ENCODE measurements around the gene PM20D1.

Gene PM20D1

DNA sequence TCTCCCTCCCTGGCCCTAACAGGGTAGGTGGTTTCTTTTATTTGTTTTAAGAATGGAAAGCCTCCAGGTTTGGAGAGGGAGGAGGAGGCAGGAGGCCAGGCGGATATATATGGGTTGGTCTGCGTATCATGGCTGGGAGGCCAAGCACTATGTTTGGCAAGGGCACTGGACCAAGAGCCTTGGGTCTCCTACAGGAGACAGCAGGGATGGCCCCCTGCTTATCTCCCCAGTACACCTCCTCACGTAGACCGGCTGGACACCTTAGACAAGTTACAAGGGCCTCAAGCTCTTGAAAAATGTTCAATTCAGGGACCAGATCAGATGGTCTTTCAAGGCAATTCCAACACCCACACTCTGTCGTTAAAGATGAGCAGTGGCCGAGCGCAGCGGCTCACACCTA lies 47.9 kb downstream of the PM20D1 start:
- no peak for DNase-seq

DNA sequence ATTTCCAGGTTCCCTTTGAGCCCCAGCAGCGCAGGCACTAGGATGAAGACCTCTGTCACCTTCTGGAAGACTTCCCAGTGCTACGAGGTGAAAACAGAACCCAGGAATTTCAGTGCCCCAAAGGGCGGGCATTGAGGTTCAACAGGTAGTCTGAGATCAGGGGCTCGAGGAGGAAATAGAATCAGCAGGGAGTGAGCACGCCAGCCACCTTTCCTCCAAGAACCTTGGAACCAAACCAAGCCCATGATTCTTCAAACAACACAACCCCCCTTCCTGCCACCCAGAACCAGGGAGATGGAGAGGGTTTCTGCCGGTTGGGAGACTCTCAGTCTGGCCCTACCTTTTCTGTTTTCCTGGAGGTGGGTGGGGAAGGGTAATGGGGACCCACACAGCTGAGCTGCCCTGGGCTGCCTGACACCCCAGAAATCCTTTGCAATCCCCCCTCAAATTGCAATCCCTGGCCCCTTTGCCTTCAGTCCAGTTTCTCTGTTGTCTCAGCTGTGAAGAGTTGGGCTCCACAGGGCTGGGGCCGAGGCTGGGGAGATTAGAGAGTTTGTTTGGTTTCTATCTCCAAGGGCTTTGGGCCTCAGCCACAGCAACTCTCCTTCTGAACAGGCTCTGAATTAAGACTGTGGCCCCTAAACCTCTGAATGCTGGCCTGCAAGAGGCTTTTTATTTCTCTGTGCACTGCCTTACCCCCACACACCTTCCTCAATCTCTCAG lies 48.8 kb downstream of the PM20D1 start:
- no peak for DNase-seq

DNA sequence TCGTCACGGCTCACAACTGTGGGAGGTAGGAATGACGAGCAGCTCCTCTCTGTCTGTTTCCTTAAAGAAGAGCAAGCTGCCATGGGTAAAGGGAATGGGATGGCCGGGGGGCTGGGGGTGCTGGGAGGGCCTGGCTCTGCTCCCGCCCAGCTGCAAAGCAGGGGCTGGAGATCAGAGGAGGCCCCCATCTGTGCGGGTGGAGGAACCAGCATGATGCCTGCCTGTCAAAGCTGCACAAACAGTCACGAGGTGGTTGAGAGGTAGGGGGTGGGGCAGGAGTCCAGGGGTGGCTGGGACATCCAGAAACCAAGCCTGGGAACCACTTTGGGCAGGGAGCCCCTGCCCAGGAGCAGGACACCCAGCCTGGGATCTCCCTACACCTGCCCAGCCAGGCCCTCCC lies 49.5 kb downstream of the PM20D1 start:
- no peak for DNase-seq

DNA sequence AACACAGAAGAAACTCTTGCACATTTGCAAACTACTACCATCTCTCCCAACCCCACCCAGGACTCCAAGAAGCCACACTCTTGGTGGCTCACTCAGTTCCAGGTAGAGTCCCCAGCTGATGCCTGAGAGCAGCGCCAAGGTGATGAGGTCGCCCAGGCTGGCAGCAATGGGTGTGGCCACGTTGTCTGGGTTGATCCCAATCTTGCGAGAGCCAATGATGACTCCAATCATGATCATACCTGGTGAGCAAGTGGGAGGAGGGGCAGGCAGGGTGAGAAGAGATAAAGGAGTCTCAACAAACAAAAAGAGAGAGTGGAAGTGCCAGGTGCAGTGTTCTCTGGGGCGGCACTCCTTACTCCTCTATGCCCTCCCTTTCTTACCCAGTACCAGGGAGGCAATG lies 51.4 kb downstream of the PM20D1 start:
- no peak for DNase-seq

DNA sequence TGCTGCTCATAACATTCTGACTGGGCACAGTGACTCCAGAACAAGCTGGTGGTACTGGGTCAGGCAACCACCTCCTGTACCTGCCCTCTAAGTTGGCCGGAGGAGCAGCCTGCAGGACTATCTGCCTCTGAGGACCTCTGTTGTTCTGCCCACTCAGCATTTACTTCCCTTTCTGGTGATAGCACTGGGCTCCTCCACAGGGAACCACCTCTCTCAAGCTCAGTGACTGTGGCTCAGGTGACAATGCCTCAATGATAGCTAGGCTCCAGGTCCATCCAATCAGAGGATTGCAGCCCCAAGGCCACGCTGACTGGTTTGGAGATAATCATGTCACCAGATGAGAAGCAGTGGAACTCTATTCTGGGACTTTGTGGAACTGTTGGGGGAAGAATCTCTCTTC lies 52.8 kb downstream of the PM20D1 start:
- DNase-seq: no peak

DNA sequence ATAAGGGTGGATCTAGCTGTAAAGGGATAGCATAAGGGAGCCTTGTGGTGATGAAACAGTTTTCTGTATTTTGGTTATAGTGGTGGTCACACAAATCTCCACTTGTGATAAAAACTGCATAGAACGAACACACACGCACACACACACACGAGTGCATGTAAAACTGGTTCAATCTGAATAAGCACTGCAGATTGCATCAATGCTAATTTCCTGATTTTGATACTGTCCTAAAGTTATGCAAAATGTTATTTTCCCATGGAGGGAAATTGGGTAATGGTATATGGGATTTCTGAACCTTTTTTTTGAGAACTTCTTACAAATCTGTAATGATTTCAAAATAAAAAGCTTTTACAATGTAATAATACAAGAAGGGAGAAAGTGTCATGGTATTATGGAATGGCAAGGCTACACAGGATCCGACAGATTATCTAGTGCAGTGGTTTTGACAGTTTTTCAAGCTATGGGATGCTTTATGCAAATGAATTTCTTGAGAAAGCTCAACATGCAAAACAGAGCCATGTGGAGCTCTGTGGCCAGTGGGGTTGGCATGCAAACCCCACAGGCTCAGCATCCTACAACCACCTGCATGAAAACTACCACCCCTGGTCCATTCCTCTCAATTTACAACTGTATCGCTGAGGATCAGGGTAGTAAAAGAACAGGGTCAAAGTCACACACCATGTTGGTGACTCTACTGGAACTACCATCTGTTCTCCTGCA lies 55.8 kb downstream of the PM20D1 start:
- DNase-seq: no peak

DNA sequence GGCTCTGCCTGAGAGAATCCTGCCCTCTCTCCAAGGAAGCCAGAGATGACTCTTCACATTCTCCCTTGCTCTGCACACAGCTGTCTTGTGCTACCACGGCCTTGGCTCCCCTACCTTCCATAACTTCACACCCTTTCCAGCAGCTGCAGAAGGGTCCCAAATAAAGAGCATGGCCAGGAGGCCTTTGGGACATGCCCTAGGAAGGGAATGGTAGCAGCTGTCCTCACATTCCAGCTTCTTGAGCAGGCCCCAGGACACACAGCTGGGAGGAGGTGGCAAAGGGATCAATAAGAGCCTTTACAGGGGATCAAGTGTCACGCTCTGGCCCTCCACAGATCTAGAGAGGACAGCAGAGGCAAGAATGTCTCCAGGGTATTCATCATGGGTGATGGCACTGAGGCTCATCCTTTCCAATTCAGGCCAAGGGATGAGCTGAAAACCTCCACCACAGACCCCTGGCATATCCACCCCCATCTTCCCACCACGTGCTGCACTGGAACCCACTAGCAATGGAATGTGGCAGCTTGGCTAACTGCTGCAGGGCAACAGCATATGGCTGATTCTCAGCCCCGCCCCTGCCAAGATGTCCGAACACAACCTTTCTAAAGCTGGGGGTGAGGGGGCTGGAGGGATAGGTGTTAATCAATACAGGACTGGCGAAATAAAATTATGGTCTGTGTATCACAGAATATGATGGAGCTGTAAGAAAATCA lies 56.8 kb downstream of the PM20D1 start:
- DNase-seq: no peak

DNA sequence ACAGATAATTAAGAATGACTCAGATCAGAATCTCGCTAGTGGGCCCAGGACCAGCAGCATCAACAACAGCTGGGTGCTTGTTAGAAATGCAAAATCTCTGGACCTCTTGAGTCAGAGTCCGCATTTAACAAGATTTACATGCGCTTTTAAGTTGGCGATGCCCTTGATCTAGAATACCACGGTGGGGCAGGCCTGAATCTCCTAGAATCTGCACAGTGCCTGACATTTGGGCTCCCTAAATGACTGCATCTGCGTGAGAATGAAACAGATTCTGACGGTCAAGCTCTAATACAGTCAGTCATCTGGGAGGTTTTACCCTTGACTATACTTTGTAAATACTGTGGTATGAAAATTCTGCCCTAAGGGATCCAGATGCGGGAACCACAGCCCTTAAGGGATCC lies 57.5 kb downstream of the PM20D1 start:
- no peak for DNase-seq

DNA sequence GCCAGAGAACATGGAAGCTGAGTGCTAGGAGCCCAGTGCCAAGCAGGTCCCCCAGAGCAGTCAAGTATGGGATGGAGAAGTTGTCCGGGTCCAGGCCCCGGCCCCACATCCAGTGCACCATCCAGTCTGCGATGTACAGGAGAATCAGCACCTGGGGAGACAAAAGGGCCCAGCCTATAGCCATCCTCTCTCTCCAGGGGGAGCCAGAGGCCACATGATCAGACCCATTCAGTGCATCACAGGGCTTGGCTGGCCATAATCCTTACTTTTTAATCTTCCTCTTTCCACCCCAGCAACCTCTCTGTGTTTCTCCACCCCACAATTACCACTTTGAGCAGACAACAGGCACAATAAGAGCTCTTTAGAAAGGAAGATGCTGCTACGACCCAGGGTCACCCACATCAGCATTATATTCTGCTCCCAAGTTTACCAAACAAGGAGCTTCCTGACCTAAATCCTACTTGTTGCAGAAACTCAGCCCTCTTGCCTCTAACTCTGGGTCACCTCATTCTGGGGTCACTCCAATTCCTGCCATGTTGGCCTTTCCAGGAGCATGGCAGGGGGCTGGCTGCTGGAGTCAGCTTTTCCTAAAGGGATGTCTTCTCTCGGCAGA lies 58.3 kb downstream of the PM20D1 start:
- no peak for DNase-seq

DNA sequence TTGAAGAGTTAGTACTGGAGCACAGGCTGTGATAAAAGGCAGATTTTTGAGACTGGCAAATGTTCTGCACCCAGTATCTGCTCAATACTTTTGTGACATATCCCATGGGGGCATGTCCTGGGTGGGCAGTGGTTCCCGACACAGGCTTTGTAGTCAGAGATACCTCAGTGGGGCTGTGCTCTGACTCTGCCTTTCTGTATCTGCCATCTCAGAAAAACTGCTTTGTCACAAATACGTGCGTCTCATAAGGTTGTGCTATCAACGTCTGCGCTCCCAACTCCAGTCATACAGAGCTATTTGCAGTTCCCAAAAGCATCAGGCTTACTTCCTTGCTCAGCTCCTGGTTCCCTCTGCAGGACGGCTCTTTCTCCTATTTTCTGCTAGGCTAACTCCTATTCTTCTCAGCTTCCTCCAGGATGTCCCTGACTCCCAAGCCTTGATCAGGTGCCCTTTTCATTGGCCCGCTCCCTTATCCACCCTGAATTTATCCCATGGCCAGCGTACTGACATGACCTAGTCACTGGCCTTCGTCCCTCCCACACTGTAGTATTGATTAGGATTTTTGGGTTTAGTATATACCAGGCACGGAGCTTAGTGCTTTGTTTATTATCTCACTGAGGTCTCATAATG lies 62.5 kb downstream of the PM20D1 start:
- DNase-seq: no peak

DNA sequence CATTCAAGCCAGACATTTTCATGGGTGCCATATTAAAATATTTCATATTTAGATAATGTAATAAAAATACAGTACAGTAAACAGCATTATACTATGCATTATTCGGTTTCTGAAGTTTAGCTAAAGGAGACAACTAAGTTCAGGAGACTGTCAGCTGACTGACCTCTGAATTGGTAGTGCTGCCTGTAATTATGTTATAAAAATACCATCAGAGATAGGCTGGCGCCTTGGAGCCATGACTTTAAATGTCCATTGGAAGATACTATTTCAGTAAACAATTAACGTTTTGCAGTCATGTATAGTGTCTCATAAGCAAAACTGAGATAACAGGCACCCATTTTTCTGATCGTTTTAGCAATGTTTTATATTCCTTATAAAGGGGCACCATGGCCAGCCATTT lies 63.3 kb downstream of the PM20D1 start:
- no peak for DNase-seq

DNA sequence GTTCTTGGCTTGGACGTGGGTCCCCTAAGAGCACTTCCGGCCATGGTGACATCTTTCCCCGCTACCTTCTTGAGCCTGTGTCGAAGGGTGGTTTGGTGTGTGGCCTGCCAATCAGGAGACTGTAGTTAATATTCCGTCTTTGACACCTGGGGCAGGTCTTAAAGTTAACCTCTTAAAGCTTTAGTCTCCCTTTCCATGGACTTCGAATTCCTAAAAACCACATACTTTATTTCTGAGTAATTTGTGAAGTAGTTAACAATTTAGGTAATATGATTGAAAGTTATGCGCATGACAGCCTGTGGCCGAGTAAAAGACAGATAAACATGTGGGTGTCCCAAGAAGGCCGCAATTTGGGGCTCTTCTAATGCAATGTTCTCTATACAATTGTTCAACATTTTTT lies 64.5 kb downstream of the PM20D1 start:
- DNase-seq: no peak

DNA sequence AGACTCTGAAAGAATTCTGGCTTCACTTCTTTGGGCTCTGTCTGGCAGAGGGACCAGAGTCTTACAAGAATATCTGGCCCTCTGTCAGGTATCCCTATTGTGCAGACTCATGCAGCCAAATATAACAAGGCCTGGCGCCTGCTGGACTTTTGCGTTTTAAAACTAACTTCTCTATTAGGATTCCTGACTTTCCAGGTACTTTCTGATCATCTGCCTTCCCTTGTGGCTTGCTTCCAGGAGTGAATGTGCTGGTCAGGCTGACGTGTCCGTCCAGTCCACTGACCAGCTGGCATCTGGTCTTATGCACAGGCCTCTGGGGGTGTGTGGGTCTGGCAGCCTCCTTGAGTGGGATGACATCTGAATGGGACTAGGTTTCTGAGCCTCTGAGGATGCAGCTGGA lies 66.0 kb downstream of the PM20D1 start:
- no peak for DNase-seq

DNA sequence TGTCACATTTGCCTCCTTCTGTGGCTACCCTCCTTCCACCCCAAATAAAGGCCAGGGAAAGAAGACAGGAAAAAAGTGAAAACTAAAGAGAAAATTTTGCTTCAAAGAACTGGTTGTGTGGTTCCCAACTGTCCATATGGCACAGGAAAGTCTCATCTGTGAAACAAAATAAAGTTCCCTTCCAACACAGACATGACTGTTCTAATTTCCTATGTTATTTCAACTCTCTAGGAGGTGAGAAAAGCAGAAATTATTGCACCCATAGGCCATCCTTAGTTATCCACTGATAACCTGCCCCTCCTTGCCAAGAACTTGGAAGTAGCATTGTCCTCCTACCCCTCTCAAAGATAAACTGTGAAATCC lies 66.5 kb downstream of the PM20D1 start:
- DNase-seq: no peak

DNA sequence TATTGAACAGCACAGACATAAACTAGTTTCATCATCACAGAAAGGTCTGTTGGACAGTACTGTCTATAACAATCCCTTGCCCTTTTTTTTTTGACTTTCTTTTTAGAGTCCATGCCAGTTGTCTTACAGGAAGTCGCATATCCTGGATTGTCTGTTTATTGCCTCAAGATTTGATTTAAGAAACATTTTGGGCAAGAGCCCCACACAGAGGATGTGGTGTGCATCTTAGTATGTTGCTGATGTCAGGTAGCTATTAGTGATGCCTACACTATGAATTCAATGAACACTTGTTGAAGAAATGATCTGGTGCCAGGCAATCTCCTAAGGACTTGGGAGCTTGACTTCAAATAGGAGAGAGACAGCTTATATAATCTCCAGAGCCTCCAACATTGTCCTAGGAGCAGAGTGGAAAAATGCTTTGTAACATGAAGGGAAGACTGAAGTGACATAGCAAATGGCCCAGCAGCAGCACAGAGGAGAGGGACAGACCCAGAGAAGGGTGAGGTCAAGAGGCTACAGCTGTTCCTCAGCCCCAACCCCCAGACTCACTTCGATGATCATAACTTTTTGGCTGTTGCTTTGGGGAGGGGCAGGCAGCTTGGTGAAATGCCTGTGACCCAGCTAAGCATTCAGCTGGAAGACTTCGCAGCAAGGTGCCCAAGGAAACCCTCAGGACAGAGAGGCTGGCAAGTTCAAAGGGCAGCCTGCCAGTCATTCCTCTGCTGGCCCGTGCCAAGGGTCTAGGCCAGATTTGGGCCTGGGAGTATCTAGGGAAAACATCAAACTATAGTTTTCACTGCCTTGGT lies 67.1 kb downstream of the PM20D1 start:
- DNase-seq: no peak

DNA sequence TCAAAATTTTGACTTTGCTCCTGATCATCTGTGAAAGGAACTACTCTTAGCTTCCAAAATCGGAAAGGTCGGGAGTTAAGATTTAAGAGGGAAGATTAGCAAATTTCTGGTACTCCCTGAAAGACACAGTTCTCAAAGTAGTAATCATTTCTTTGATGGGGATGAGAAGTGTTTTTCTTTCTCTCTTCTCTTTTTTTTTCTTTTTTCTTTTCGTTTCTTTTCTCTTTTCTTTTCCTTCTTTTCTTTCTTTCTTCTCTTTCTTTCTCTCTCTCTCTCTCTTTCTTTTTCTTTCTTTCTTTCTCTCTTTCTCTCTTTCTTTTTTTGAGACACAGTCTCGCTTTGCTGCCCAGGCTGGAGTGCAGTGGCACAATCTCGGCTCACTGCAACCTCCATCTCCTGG lies 69.6 kb downstream of the PM20D1 start:
- DNase-seq: no peak
